ENCODE measurements around the gene MRPS18A.
A peak's percentile ranks its signal among the peaks of the same experiment; 100 is the strongest.
"Not testable (repeated sequence)": the region's sequence is repeated elsewhere in the genome, so short reads cannot be mapped to it uniquely, and the experiment has no call there.

Gene MRPS18A

GRCh38 chr6:43669050-43669921, 18.3 kb downstream of the MRPS18A start:
- no peak for DNase-seq

- peak; percentile 23 for DNase-seq
Measured at GRCh38 chr6:43668151-43669028, 19.2 kb downstream of the MRPS18A start.

- DNase-seq = peak; percentile 0
Measured at GRCh38 chr6:43667245-43668150, 20.1 kb downstream of the MRPS18A start.

GRCh38 chr6:43666196-43666920, 21.2 kb downstream of the MRPS18A start:
- no peak for DNase-seq

- DNase-seq = no peak
Measured at GRCh38 chr6:43665376-43665775, 22.2 kb downstream of the MRPS18A start.

GRCh38 chr6:43662948-43663347, 24.6 kb downstream of the MRPS18A start:
- DNase-seq = not testable (repeated sequence)

GRCh38 chr6:43658161-43658560, 29.4 kb downstream of the MRPS18A start:
- no peak for DNase-seq

- DNase-seq = no peak
Measured at GRCh38 chr6:43657221-43657802, 30.3 kb downstream of the MRPS18A start.

- DNase-seq = not testable (repeated sequence)
Measured at GRCh38 chr6:43652822-43653221, 34.8 kb downstream of the MRPS18A start.

- no peak for DNase-seq
Measured at GRCh38 chr6:43648248-43648647, 39.3 kb downstream of the MRPS18A start.

- DNase-seq = no peak
Measured at GRCh38 chr6:43647613-43648012, 40.0 kb downstream of the MRPS18A start.

- no peak for DNase-seq
Measured at GRCh38 chr6:43645613-43645964, 42.0 kb downstream of the MRPS18A start.

- no peak for DNase-seq
Measured at GRCh38 chr6:43644940-43645612, 42.5 kb downstream of the MRPS18A start, which contains the start of gene RSPH9. TSS of gene RSPH9 (plus strand) at chr6:43645036. CDS start at chr6:43645099, 63 bp downstream.

GRCh38 chr6:43639984-43640800, 47.4 kb downstream of the MRPS18A start:
- no peak for DNase-seq

GRCh38 chr6:43636308-43636659, 51.3 kb downstream of the MRPS18A start:
- DNase-seq = no peak

- peak; percentile 32 for DNase-seq
Measured at GRCh38 chr6:43635387-43636307, 51.9 kb downstream of the MRPS18A start, which contains the start of gene MAD2L1BP. TSS of gene MAD2L1BP (plus strand) at chr6:43635840. CDS start at chr6:43635876, 36 bp downstream.

- no peak for DNase-seq
Measured at GRCh38 chr6:43634702-43635303, 52.8 kb downstream of the MRPS18A start.

GRCh38 chr6:43633002-43633401, 54.6 kb downstream of the MRPS18A start:
- DNase-seq = not testable (repeated sequence)

Data from NCI-H1417 treated with DMSO at 0.1 percent for 48 hours (cell line).